Activated CD4-positive, alpha-beta T cell treated with anti-CD3 and anti-CD28 coated beads, Interleukin-2, amount 10 ng/mL, durations not matched to agents 7 days and 5 days (primary cell): ENCODE measurements around the gene CD177. TPM values are rescaled to one million over a fixed set of nuclear protein-coding genes. Genes with fewer than 3 reads are reported as not detected.
"Not testable (repeated sequence)": the region's sequence is repeated elsewhere in the genome, so short reads cannot be mapped to it uniquely, and the experiment has no call there.

Experiments
- CTCF ChIA-PET: fragments of 350-600 bp; sonication (Branson Sonifier 250); formaldehyde crosslinking; loops from one replicate; lab custom pipeline; 2021; ENCODE audit warnings: antibody characterized with exemption; lab: Charles Lee
- POLR2A ChIA-PET: fragments of 350-600 bp; sonication (Branson Sonifier 250); formaldehyde crosslinking; loops from one replicate; lab custom pipeline; 2021; ENCODE audit warnings: antibody characterized with exemption; lab: Charles Lee
- DNase-seq: peaks from one replicate; pipeline ENCODE4 v3.0.0-alpha.2; 2020
- H3K27ac Mint-ChIP-seq: one replicate; pipeline ENCODE4 v1.8.0; 2021; ENCODE audit warnings: mild to moderate bottlenecking, moderate library complexity, mixed read lengths
- H3K27me3 Mint-ChIP-seq: one replicate; pipeline ENCODE4 v1.8.0; 2021; ENCODE audit warnings: mixed read lengths
- H3K36me3 Mint-ChIP-seq: one replicate; pipeline ENCODE4 v1.8.0; 2021; ENCODE audit warnings: low read depth, mixed read lengths
- H3K4me1 Mint-ChIP-seq: one replicate; pipeline ENCODE4 v1.8.0; 2021; ENCODE audit warnings: mixed read lengths
- H3K4me3 Mint-ChIP-seq: one replicate; pipeline ENCODE4 v1.8.0; 2021; ENCODE audit warnings: mild to moderate bottlenecking, moderate library complexity, mixed read lengths
- H3K9me3 Mint-ChIP-seq: one replicate; pipeline ENCODE4 v1.8.0; 2021; ENCODE audit warnings: mixed read lengths
- total RNA-seq, 2 experiments: library from RNA; stranded (reverse); gene quantifications; one replicate each; pipeline ENCODE4 v1.2.3, GENCODE V29; 2021

The CD177 gene
- total RNA-seq, 2 experiments from 2014 or later = not detected

DNA sequence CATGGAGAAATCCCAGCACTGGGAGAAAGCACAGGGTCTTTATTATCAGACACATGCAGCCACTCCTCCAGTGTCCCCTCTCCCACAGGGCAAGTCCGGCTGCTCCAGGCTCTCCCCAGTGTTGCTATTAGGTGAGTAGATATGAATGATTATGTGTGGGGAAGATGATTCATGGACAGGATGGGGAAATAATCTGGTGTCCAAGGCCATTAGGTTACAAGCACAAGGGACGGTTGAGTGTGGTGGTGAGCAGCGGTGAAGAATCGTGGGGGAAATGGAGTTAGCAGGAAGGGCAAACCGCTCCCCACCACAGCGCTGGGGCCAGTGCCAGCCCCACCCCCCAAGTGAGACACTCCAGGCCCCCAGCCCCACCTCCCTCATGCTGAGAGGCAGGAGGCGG, 19.0 kb downstream of the CD177 start:
- ChIA-PET CTCF (no interaction called here), POLR2A (no interaction called here)
- no peak for DNase-seq
- Mint-ChIP-seq H3K9me3 (no peaks in the 10 kb centered on the region), H3K27me3 (no peaks in the 10 kb centered on the region), H3K27ac (no peak overlapping the region), H3K4me1 (no peaks in the 10 kb centered on the region), H3K4me3 (no peak overlapping the region), H3K36me3 (no peaks in the 10 kb centered on the region)

DNA sequence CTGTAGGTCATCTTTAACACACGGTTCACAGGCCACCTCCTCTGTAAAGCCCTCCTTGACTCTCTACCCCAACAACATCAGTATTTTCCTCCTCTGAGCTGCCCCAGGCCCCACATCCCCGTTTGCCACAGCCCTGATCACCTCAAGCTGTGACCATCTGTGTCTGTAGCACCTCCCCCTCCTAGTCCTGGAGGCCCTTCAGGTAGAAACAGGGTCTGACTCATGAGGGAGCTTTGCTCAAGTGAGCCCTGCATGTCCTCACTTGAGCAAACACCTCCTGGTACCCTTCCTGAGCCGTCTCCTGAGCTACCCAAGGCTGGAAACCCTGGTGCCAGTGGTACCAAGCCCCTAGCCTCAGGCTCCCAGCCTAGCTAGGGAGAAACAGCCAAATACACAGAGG, 24.1 kb downstream of the CD177 start:
- H3K4me3 Mint-ChIP-seq, CTCF ChIA-PET, H3K4me1 Mint-ChIP-seq, H3K9me3 Mint-ChIP-seq, POLR2A ChIA-PET, H3K27me3 Mint-ChIP-seq, H3K27ac Mint-ChIP-seq, H3K36me3 Mint-ChIP-seq, DNase-seq: not testable (repeated sequence)

DNA sequence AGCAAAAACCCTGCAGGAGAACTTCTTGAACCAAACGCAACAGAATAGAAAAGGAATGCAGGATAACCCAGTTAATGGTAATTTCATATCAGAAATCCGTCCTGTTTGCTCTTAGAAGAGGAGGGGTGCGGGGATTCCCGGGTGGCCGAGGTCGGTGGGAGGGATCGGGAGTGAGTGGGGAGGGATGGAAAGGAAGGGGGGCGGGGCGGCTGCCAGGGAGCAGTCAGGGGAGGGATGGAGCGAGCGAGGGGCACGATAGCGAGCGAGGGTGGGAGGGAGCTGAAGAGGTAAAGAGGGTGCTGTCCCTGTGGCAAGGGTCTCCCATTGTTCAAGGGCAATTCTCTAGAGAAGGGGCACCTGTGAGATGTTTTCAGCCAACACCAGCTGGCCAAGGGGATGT, 26.5 kb downstream of the CD177 start:
- H3K4me3 Mint-ChIP-seq = no peak overlapping the region
- H3K27me3 Mint-ChIP-seq = no peaks in the 10 kb centered on the region
- no peaks in the 10 kb centered on the region for H3K36me3 Mint-ChIP-seq
- ChIA-PET POLR2A (no interaction called here), CTCF (interaction anchor here (0.7 kb wide), 1 partner anchor 21 kb away, joined by 5 read pairs; no protein-coding TSS in a partner anchor)
- H3K9me3 Mint-ChIP-seq = no peaks in the 10 kb centered on the region
- DNase-seq = no peak
- peaks cover 4% of the 10 kb centered on the region for H3K4me1 Mint-ChIP-seq
- H3K27ac Mint-ChIP-seq = no peak overlapping the region

DNA sequence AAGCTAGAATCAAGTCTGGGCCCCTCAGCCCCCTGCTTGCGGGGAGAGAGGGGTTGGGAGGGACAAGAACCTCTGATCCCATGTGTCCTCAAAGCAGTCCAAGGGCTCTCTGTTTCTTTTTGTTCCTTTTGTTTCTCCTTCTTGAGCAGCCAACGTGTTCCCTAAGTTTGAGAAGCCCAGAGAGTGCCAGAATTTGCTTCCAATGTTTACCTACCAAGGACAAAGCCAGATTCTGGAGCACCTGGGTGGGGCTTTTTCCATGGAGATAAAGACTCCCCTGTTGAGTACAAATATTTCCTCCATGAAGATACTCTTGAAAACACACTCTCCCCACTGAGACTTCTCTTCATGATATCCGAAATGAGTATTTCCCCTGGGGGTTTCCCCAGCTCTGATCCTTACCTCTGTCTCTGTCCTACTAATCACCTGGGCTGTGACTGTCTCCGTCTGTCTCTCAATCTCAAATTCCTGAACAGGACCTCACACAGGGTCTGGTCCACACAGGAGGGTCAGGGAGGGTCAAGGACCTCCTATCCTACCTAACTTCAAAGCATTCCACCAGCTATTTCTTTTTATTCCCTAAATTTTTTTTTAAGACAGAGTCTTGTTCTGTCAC, 27.4 kb downstream of the CD177 start:
- Mint-ChIP-seq H3K36me3 (no peaks in the 10 kb centered on the region), H3K27ac (no peak overlapping the region), H3K4me1 (peaks cover 4% of the 10 kb centered on the region), H3K27me3 (no peaks in the 10 kb centered on the region), H3K9me3 (peaks cover under 1% of the 10 kb centered on the region), H3K4me3 (no peak overlapping the region)
- ChIA-PET POLR2A (no interaction called here), CTCF (interaction anchor here (0.6 to 0.7 kb wide), 2 partner anchors 20 to 1507 kb away, joined by 3 to 5 read pairs; no protein-coding TSS in a partner anchor)
- no peak for DNase-seq

DNA sequence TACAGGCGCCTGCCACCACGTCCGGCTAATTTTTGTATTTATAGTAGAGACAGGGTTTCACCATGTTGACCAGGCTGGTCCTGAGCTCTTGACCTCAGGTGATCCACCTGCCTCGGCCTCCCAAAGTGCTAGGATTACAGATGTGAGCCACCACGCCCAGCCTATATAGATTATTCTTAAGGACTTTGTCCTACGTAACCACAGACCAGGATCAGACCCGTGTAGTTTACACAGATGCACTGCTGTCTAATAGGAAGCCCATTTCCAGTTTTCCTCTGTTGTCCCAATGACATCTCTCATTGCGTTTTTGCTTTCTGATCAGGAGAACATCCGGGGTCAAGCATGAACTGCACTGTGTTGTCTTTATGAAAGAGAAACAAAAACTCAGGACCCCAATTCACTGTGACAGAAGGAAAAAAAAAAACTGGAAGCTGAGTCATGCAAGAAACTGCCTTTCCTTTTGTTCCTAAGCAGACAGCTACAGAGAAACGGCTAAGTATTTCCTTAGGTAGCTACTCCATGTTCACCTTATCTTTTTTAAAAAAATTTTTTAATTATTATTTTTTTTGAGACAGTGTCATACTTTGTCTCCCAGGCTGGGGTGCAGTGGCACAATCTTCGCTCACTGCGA, 29.2 kb downstream of the CD177 start:
- H3K27ac Mint-ChIP-seq, POLR2A ChIA-PET, H3K36me3 Mint-ChIP-seq, DNase-seq, H3K27me3 Mint-ChIP-seq, H3K9me3 Mint-ChIP-seq, H3K4me1 Mint-ChIP-seq, CTCF ChIA-PET, H3K4me3 Mint-ChIP-seq: not testable (repeated sequence)

DNA sequence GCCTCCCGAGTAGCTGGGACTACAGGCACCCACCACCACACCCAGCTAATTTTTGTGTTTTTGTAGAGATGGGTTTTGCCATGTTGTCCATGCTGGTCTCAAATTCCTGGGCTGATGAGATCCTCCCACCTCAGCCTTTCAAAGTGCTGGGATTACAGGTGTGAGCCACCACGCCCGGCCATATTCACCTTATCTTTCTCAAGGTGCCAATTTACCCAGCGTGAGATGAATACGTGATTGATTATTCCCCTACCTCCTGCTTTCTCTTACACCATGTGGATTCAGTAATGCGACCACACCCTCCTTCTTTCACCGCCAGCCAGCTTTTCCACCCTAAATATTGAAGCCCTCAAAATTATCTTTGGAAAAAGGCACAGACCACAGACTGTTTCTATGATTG, 29.8 kb downstream of the CD177 start:
- H3K4me1 Mint-ChIP-seq, H3K4me3 Mint-ChIP-seq, H3K27me3 Mint-ChIP-seq, H3K9me3 Mint-ChIP-seq, CTCF ChIA-PET, POLR2A ChIA-PET, DNase-seq, H3K36me3 Mint-ChIP-seq, H3K27ac Mint-ChIP-seq: not testable (repeated sequence)

DNA sequence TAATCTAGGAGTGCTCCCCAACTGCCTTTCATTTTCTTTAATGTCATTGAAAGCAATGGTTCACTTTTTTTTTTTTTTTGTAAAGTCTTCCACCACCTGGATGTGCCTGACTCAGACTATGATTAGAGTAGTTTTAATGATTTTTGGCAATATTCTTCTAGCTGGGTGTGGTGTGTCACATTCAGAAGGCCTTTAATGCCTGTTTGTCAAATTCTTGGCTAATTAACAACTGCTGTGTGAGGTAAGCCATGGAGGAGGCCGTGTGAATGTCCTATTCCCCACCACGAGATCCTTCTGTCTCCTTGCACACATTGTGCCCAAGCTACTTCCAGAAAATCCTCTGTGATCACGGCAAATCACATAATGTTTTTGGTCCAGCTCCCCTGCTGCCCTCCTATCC, 30.3 kb downstream of the CD177 start:
- H3K9me3 Mint-ChIP-seq, H3K4me1 Mint-ChIP-seq, POLR2A ChIA-PET, H3K27me3 Mint-ChIP-seq, H3K4me3 Mint-ChIP-seq, CTCF ChIA-PET, DNase-seq, H3K36me3 Mint-ChIP-seq, H3K27ac Mint-ChIP-seq: not testable (repeated sequence)

DNA sequence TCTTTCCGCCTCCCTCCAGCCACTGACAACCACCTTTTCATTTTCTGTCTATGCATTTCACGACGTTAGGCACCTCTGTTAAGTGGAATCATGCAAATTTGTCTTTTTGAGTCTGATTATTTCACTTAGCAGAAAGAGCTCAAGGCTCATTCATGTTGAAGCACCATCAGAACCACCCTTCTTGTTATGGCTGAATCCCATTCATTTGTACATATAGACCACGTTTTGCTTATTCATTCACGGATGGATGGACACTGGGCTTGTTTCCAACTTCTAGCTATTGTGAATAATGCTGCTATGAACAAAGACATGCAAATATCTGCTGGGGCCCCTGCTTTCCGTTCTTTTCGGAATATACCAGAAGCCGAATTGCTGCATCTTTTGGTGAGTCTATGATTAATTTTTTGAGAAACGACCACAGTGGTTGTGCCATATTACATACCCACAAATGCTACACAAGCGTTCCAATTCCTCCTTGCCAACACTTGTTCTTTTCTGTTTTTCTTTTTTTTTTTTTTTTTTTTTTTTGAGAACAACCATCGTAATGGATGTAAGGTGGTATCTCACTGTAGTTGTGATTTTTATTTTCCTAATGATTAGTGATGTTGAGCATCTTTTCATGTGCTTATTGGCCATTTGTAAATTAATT, 37.5 kb downstream of the CD177 start:
- CTCF ChIA-PET, DNase-seq, H3K27ac Mint-ChIP-seq, H3K4me1 Mint-ChIP-seq, H3K27me3 Mint-ChIP-seq, H3K4me3 Mint-ChIP-seq, H3K36me3 Mint-ChIP-seq, H3K9me3 Mint-ChIP-seq, POLR2A ChIA-PET: not testable (repeated sequence)

DNA sequence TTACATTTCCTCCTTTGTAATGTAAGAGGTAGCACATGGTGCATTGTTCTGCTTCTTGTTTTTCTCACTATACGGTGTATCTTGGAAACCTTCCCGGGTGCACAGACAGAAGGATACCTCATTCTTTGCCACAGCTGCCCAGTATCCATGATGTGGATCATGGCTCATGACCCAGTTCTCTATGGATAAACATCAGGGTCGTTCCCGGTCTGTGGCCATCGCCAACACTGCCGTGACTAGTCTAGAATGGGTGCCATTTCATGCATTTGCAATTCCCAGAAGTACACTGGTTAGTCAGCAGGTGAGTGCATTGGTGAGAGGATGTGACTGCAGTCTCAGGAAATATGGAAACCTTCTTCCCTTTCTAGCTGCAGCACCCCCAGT, 38.1 kb downstream of the CD177 start:
- H3K27ac Mint-ChIP-seq, CTCF ChIA-PET, H3K36me3 Mint-ChIP-seq, H3K4me3 Mint-ChIP-seq, H3K4me1 Mint-ChIP-seq, H3K27me3 Mint-ChIP-seq, POLR2A ChIA-PET, H3K9me3 Mint-ChIP-seq, DNase-seq: not testable (repeated sequence)

DNA sequence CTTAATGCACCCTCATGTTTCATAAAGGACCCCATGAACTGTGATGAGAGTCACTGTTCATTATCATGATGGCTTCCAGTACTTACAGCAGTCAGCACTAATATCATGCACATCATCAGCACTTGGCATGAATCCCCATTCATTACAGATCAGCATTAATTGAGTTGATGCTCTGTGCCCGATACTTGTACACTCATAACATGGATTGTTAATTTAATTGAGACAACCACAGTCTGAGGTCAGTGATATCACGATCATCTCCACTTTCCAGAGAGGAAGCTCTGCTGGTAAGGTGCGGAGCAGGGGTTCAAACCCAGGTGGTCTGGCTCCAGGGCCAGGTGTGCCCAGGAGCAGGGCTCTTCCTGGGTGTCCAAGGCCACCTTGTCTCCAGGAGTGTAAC, 40.0 kb downstream of the CD177 start:
- H3K9me3 Mint-ChIP-seq, H3K27me3 Mint-ChIP-seq, DNase-seq, CTCF ChIA-PET, H3K4me1 Mint-ChIP-seq, POLR2A ChIA-PET, H3K27ac Mint-ChIP-seq, H3K36me3 Mint-ChIP-seq, H3K4me3 Mint-ChIP-seq: not testable (repeated sequence)

DNA sequence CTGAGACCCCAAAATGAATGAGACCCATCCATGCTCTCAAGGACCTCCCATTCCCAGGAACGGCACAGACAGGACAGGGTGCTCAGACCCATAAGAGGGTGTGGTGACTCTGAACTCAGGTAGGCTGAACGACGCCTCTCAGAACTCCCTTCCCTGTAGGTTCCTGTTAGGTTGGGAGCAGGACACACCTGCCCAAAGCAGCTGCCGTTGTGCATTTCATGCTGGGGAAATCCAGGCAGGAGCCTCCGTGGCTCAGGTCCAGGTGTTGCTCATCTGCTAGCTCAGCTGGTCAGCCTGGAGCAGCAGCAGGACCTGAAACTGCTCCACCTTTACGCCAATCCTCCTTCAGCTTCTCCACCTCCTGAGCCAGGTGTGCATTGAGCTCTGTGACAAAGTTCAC, 42.1 kb downstream of the CD177 start:
- H3K27ac Mint-ChIP-seq = no peak overlapping the region
- H3K36me3 Mint-ChIP-seq = no peaks in the 10 kb centered on the region
- no peaks in the 10 kb centered on the region for H3K9me3 Mint-ChIP-seq
- POLR2A ChIA-PET = no interaction called here
- H3K4me1 Mint-ChIP-seq = no peaks in the 10 kb centered on the region
- DNase-seq = no peak
- H3K4me3 Mint-ChIP-seq = no peak overlapping the region
- CTCF ChIA-PET = no interaction called here
- H3K27me3 Mint-ChIP-seq = peaks cover 3% of the 10 kb centered on the region

DNA sequence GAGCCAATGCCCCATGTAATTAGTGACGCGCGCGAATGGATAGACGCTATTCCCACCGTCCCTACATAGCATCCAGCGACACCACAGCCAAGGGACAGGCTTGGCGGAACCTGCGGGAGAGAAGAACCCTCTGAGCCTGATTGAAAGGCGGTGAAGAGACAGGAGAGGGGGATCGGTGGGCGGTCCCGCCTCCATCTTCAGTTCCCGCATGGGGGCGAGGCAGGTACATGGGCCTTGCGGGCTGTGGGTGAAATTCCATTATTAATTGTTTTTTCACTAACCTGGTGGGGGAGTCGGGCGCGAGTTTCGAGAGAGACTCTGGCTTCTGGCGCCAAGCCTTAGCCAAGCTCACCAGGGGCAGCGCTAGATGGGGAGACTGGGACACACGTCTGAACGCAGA, 52.8 kb downstream of the CD177 start:
- DNase-seq = no peak
- H3K27me3 Mint-ChIP-seq = peaks cover 2% of the 10 kb centered on the region
- CTCF ChIA-PET = no interaction called here
- POLR2A ChIA-PET = no interaction called here
- no peak overlapping the region for H3K27ac Mint-ChIP-seq
- H3K4me3 Mint-ChIP-seq = no peak overlapping the region
- no peaks in the 10 kb centered on the region for H3K9me3 Mint-ChIP-seq
- no peaks in the 10 kb centered on the region for H3K36me3 Mint-ChIP-seq
- no peaks in the 10 kb centered on the region for H3K4me1 Mint-ChIP-seq

DNA sequence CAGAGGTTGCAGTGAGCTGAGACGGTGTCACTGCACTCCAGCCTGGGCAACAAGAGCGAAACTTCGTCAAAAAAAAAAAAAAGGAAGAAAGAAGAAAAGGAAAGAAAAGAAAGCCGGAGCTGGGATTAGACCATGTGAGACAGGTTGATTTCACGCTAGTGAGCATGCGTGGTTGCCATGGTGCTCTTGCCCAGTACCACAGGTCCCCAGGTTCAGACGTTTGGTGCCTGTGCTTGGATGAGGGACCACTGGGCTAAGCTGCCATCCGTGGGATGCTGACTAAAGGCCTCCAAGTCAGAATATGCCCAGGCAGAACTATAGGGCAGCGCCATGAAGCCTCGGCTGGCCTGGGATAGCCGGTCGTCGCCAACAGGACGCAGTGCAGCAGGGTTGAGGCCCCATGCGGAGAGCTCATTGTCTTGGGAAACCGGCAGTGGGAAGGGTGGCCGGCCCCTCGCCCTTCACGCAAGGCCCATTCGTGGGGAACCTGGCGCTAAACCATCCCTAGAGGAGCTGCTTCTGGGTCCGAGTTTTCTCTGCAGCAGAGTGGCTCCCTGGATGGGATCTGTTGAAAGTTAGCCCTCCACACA, 54.0 kb downstream of the CD177 start:
- no peaks in the 10 kb centered on the region for H3K36me3 Mint-ChIP-seq
- H3K9me3 Mint-ChIP-seq = no peaks in the 10 kb centered on the region
- H3K4me1 Mint-ChIP-seq = no peaks in the 10 kb centered on the region
- DNase-seq = no peak
- ChIA-PET CTCF (interaction anchor here (0.6 kb wide), 1 partner anchor 520 kb away, joined by 3 read pairs; no protein-coding TSS in a partner anchor), POLR2A (no interaction called here)
- no peak overlapping the region for H3K27ac Mint-ChIP-seq
- no peak overlapping the region for H3K4me3 Mint-ChIP-seq
- H3K27me3 Mint-ChIP-seq = no peaks in the 10 kb centered on the region
